GM12801 (cell line): Measurements from ENCODE around the gene TRIM33.

Source experiments
- CTCF ChIP-seq: IDR thresholded peaks from one replicate; pipeline ENCODE4 v1.5.1; 2011; ENCODE audit warnings: control low read depth; ENCODE audit not compliant: insufficient read length; ENCODE audit errors: extremely low read depth

The TRIM33 gene

GRCh38 chr1:114466334-114467014, 44.5 kb downstream of the TRIM33 start:
- no peak for TF ChIP-seq CTCF

GRCh38 chr1:114462963-114463362, 48.0 kb downstream of the TRIM33 start:
- TF ChIP-seq CTCF: no peak

GRCh38 chr1:114462341-114462740, 48.7 kb downstream of the TRIM33 start:
- no peak for TF ChIP-seq CTCF

- no peak for TF ChIP-seq CTCF
Observed at GRCh38 chr1:114458237-114458777, 52.7 kb downstream of the TRIM33 start.

GRCh38 chr1:114457675-114458236, 53.2 kb downstream of the TRIM33 start:
- no peak for TF ChIP-seq CTCF

GRCh38 chr1:114456586-114456985, 54.4 kb downstream of the TRIM33 start:
- no peak for TF ChIP-seq CTCF

GRCh38 chr1:114455102-114455785, 55.8 kb downstream of the TRIM33 start:
- no peak for TF ChIP-seq CTCF
